CD4-positive, alpha-beta T cell treated with Interleukin-17A for 4 hours (primary cell): ENCODE results near the gene SLC22A4.

Experiments
- DNase-seq: peaks from one replicate; pipeline ENCODE4 v3.0.0-alpha.2; 2020; ENCODE audit warnings: mixed read lengths

Gene SLC22A4

GRCh38 chr5:132275367-132276220, 18.6 kb upstream of the SLC22A4 start:
- no peak for DNase-seq

DNA sequence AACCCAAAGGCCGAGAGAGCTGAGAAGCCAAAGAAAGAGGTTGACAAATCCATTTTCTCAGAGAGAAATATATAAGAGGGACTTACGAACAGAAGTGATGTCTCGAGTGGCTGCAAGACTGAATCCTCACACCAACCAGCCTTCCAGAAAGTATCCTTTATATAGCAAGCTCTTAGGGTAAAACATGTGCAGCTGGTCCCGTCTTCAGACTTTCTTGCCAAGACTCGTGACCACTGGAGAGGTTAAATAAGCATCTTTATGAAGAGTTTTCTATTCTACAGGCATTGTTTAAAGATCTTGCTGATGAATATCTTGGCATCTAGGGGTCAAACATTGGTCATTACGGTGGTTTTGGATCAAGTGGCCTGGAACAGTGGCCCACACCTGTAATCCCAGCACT, 16.9 kb upstream of the SLC22A4 start:
- no peak for DNase-seq

DNA sequence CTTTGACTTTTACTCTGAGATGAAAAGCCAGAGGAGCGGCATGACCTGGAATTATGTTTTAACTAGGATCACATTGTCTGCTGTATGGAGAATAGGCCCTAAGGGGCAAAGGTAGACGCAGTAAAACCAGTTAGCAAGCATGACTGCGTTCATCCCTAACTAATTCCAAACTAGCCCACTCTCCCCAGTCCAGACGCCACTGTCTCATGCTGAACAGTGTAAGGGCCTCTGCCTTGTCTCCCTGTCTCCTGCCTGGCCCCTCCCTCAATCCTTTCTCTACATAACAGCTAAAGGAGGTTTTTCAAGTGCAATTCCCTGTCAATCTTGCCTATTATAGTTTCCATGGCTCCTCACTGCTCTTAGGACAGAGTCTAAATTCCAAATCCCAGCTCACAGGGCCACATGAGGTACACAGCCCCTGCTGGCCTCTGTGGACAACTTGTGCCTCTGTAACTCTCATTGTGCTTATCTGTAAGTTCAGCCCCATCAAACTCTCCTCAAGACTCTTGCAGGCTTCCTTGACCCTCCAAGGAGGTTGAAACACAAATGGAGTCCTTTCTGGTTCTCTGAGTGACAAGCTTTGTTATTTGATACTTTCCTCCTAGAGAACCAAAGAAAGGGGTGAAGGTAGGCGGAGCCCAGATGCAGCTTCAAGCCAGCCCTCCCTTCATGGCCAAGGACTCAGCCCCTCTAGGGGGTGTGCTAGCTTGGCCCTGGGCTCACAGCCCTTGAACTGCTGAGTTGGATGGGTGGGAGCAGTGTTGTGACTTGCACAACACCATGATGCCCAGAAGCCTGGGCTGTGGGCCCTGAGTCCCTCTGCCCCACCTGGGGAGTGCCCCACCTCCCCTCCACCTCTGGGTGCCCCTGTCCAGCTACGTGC, 16.0 kb upstream of the SLC22A4 start:
- no peak for DNase-seq

DNA sequence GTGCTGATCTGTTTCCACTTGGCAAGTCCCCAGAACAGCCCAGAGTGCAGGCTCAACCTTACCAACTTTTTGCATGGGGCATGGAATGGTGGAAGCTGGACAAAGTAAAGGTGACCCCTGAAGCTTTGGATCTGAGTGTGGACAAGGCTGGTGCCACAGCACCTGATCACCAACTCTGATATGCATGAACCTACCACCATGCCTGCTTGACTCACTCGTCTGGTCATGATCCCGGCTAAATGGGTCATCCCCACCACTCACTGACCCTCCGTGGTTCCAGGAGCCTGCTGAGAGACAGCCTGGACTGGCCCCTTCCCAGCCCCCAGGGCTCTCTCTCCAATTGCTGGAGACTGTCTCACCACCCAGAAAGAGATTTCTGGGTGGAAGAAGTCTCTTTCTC, 14.4 kb upstream of the SLC22A4 start:
- DNase-seq: no peak

- no peak for DNase-seq
These were observed 13.6 kb upstream of the SLC22A4 start for GRCh38 chr5:132280371-132281240.

DNA sequence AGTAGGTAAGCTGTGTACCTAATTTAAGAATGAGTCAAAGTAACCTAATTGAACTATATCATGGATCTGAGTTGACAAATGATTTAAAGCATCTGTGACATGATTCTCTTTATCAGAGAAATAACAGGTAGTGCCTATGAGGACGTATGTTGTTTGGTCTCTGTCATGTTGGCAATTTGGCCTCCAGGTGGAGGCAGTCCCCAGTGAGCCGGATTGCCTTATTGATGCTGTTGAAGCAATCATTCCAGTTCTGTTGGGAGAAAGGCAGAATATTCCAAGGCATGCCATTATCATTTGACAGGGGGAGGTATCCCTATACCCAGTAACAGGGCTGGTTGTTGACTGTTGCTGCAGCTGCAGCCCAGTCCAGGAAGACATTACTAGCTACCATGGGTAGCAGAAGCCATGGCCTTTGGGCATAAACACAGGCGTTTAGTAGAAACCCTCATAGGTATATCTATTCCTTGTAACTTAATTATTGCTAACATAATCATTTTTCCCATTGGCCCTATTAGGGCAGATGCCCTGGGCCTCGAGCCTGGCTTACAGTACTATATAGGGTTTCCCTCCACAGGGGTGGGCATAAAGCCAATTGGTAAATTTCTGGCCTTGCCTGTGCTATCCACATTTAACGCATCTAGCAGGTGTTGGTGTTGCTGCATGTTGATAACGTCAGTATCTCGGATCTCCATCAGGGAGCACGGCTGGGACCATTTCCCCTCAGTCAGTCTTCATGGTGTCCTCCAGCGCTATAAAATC, 12.2 kb upstream of the SLC22A4 start:
- DNase-seq: no peak

- DNase-seq: no peak
These were observed 10.7 kb upstream of the SLC22A4 start for GRCh38 chr5:132283423-132284043.

- no peak for DNase-seq
These were observed 5.1 kb upstream of the SLC22A4 start for GRCh38 chr5:132289097-132289496.

DNA sequence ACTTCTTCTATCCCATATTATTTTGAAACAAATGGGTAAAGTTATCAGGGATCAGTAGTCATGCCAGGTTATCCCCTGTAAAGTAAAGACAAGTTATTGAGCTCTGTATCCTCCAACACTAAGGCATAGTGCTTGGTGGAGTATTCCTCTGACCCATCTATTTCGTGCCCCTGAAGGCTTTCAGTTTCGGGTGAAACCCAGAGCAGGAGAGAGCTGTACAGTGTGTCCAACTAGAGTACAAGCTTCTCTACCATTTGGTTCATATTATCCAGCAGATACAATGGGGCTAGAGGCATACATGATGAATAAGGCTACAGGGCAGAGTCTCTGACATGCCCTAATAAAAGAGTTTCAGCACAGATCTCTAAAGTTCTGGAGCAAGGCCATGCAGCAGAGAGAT, 3.2 kb upstream of the SLC22A4 start:
- no peak for DNase-seq

GRCh38 chr5:132293066-132293991, 865 bp upstream of the SLC22A4 start:
- peak; percentile 64 for DNase-seq

DNA sequence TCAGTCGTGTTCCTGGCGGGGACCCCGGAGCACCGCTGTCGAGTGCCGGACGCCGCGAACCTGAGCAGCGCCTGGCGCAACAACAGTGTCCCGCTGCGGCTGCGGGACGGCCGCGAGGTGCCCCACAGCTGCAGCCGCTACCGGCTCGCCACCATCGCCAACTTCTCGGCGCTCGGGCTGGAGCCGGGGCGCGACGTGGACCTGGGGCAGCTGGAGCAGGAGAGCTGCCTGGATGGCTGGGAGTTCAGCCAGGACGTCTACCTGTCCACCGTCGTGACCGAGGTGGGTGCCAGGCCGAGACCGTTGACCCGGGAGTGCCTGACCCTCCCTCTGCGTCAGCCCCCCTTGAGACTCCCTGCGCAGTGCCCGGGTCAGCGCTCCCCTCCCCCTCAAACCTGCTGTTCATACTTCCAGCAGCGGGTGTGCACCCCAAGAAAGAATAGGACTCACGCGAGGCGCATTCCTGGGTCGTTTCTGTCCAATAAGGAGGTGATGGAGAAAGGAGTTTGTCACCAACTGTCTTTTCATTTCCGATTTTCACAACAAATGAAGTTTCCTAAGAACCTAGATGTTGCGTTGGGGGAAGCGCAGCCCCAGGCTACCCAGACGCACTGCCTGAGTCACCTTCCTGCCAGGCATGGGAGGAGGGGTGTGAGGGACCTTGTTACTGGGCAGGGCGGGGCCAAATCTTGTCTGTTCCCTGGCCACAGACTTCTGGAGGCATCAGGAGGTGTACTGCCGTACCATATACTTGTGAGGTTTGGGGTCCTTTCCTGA, 722 bp downstream of the SLC22A4 start:
- peak; percentile 83 for DNase-seq

- no peak for DNase-seq
These were observed 1.6 kb downstream of the SLC22A4 start for GRCh38 chr5:132295505-132296411.

GRCh38 chr5:132296412-132297016, 2.3 kb downstream of the SLC22A4 start:
- no peak for DNase-seq

DNA sequence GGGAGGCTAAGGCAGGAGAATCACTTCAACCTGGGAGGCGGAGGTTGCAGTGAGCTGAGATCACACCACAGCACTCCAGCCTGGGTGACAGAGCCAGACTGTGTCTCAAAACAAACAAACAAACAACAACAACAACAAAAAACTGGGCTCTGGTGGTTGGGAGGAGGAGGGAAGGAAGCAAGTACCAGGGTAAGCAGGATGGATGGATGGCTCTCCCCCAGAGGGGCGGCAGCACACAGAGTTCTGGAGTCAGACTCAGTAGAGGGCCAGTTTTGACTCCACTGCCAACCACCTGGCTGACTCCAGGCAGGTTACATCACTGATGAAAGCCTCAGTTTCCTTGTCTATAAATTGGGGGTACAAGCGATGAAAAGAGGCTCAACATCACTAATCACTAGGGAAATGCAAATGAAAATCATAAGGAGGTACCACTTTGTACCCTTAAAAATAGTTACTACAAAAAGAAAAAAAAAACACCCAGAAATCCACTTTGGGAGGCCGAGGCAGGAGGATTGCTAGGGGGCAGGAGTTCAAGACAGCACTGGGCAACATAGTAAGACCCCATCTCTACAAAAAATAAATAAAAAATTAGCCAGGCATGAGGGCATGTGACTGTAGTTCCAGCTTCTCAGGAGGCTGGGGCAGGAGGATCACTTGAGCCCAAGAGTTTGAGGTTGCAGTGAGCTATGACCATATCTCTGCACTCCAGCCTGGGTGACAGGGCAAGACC, 3.2 kb downstream of the SLC22A4 start:
- DNase-seq: no peak

GRCh38 chr5:132298298-132299212, 4.4 kb downstream of the SLC22A4 start:
- no peak for DNase-seq

DNA sequence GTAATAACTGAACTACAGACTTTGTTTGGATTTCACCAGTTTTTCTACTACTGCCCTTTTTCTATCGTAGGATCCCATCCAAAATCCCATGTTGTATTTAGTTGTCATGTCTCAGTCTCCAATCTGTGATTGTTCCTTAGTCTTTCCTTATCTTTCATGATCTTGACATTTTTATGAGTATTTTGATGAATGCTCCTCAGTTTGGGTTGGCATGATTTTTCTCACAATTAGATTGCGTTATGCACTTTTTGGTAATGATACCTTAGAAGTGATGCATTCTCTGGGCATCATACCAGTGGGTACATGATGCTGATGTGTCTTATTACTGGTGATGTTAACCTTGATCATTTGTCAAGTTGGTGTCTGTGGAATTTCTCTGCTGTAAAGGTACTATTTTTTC, 5.7 kb downstream of the SLC22A4 start:
- no peak for DNase-seq
